Esophagus (tissue), 2 donors: ENCODE data around the gene NUTM2E. TPM values are rescaled to one million over a fixed set of nuclear protein-coding genes. Genes with fewer than 3 reads are reported as not detected.
"Not testable (repeated sequence)": the region's sequence is repeated elsewhere in the genome, so short reads cannot be mapped to it uniquely, and the experiment has no call there.

Experiments used
- H3K27ac ChIP-seq, 2 donors: one replicate each; pipeline ENCODE4 v1.5.1; 2013; ENCODE audit warnings: low read depth in 2 of 2, mild to moderate bottlenecking in 2 of 2, inconsistent platforms in 1 of 2, low read length in 1 of 2, moderate library complexity in 1 of 2
- H3K27me3 ChIP-seq, 2 donors: one replicate each; pipeline ENCODE4 v1.6.1; 2013; ENCODE audit warnings: low read length in 2 of 2, control low read depth in 1 of 2, mild to moderate bottlenecking in 1 of 2; ENCODE audit not compliant: insufficient read depth in 2 of 2, control insufficient read depth in 1 of 2
- H3K36me3 ChIP-seq, 2 donors: one replicate each; pipeline ENCODE4 v1.6.1; 2013; ENCODE audit warnings: low read length in 1 of 2; ENCODE audit not compliant: control insufficient read depth in 2 of 2, insufficient read depth in 2 of 2
- H3K4me1 ChIP-seq, 2 donors: one replicate each; pipeline ENCODE4 v1.6.1; 2013; ENCODE audit warnings: low read length in 1 of 2; ENCODE audit not compliant: control insufficient read depth in 2 of 2, insufficient read depth in 2 of 2
- H3K4me3 ChIP-seq, 2 donors: one replicate each; pipeline ENCODE4 v1.5.1; 2013; ENCODE audit warnings: low read length in 2 of 2, mild to moderate bottlenecking in 2 of 2, low read depth in 1 of 2, moderate library complexity in 1 of 2
- H3K9me3 ChIP-seq, 2 donors: one replicate each; pipeline ENCODE4 v1.6.1; 2013; ENCODE audit warnings: mild to moderate bottlenecking in 2 of 2, low read depth in 1 of 2, low read length in 1 of 2, moderate library complexity in 1 of 2; ENCODE audit not compliant: control insufficient read depth in 2 of 2, insufficient read depth in 1 of 2
- WGBS, 2 donors: extraction: QIAGEN DNeasy Blood & Tissue Kit; methylation state at CpG; one replicate each; pipeline ENCODE4 v1.1.7; 2013; 5-methylcytosine and 5-hydroxymethylcytosine counted together
- polyA plus RNA-seq, 2 donors: library from polyadenylated mRNA; stranded (reverse); fragments of 200-250 nt; gene quantifications; one replicate each; pipeline ENCODE4 v1.2.3, GENCODE V29; 2013
- donor health status: healthy with polysubstance abuse.
- donor health status: Bipolar disorder and iron deficiency.

NUTM2E gene
- polyA plus RNA-seq, 2 donors = 0.13 TPM; not detected in 1

DNA sequence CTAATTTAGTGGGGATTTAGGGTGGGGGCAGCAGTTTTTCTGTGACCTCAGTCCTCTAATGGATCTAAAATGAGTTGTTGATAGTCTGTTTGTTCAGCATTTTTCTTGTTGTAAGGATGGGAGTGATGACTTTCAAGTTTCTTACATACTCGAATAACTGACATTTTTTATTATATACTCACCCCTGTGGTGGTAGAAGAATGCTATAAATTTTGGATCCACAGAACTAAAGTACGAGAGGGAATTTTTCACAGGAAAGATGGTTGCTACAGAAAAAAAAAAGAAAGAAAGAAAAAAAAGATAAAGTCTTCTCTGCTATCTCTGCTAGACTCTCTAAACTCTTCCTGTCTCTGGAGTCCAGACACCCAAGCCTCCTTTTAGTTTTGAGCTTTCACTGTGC lies 20.7 kb upstream of the NUTM2E start:
- WGBS, 2 donors = 88 to 92% methylated on average over 2 of the region's 2 CpGs
- not testable (repeated sequence) for H3K27me3 ChIP-seq

DNA sequence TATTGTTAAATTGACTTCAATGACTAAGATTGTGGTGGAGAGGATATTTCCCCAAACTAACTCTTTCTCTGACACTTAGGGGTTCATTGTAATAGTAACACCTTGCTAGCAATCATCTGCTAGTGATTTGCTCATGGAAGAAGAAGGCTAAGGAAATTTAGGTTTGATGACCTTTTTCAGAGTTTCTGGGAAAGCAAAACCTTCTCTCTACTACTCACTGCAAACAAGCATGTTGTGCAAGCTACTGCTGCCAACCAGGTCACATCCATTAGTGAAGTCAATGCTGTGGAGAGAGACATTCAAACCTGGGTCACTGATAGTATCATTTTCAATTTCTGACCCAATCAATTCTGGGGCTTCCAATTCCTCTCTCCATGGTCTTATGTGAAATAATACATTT lies 14.6 kb upstream of the NUTM2E start:
- H3K4me3 ChIP-seq, H3K27ac ChIP-seq, H3K9me3 ChIP-seq, H3K36me3 ChIP-seq, H3K4me1 ChIP-seq, H3K27me3 ChIP-seq: not testable (repeated sequence)

More for the DNA sequence above, 20.7 kb upstream of the NUTM2E start:
- H3K36me3 ChIP-seq, H3K27ac ChIP-seq, H3K9me3 ChIP-seq, H3K4me1 ChIP-seq, H3K4me3 ChIP-seq: not testable (repeated sequence)

DNA sequence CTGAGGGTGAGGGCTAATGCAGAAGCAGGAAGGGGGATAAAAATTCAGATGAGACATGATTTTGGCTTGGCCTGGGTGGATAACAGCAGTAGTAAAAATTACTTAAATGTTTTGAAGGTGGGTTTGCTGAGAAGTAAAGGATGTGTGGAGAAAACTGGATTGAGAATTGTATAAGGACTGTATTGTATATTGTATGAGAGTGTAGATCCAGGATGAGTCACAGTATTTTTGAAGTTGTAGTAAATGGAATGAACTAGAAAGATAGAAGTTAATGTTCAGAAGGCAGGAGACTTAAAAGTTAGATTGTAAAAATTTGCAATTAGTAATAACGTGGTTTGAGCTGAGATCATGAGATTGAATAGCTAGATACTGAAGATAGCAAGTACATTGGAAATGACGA lies 10.2 kb upstream of the NUTM2E start:
- not testable (repeated sequence) for H3K4me3 ChIP-seq, H3K27me3 ChIP-seq, H3K27ac ChIP-seq, H3K4me1 ChIP-seq, H3K36me3 ChIP-seq, H3K9me3 ChIP-seq
- 86 to 95% methylated on average over 1 to 2 of the region's 2 CpGs for WGBS, 2 donors

DNA sequence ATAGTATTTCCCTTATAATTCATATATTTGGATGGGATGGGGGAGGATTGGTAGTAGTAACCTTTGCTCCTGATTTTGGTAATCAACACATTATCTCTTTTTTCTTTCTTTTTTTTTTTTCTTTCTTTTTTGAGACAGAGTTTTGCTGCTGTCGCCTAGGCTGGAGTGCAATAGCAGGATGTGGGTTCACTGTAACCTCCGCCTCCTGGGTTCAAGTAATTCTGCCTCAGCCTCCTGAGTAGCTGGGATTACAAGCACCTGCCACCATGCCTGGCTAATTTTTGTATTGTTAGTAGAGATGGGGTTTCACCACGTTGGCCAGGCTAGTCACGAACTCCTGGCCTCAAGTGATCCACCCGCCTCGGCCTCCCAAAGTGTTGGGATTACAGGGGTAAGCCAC lies 3.2 kb upstream of the NUTM2E start:
- H3K9me3 ChIP-seq, H3K4me3 ChIP-seq, H3K27ac ChIP-seq, H3K36me3 ChIP-seq, H3K4me1 ChIP-seq, H3K27me3 ChIP-seq: not testable (repeated sequence)
- 80% methylated on average over 6 of the region's 6 CpGs for WGBS, 2 donors

DNA sequence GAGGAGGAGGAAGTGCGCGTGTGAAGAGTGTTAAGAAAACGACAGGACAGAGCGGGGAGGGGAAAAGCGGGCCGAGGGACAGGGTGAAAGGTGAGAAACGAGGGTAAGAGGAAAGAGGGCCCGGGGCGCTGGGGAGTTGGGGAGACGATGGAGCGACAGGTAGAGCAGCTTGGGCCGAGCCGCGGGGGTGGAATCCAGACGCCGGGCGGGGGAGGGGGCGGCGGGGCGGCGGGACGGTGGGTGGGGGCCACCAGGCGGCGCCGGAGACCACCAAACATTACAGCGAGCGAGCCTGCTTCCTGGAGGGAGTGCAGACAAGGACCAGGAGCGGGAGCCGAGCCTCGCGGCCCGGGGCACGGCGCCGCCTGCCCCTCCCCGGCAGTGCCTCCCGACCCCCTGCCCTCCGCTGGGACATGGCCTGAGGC lies 940 bp upstream of the NUTM2E start:
- not testable (repeated sequence) for H3K4me1 ChIP-seq, H3K36me3 ChIP-seq, H3K9me3 ChIP-seq, H3K27me3 ChIP-seq
- Histone ChIP-seq H3K27ac (peak overlapping the region in 1 of 2 donors; percentile 73), H3K4me3 (peak overlapping the region; percentile 60 to 65)
- WGBS, 2 donors = 1% methylated on average over 27 of the region's 38 CpGs; no CpG with 5 or more reads in 1 of the 2 donors

DNA sequence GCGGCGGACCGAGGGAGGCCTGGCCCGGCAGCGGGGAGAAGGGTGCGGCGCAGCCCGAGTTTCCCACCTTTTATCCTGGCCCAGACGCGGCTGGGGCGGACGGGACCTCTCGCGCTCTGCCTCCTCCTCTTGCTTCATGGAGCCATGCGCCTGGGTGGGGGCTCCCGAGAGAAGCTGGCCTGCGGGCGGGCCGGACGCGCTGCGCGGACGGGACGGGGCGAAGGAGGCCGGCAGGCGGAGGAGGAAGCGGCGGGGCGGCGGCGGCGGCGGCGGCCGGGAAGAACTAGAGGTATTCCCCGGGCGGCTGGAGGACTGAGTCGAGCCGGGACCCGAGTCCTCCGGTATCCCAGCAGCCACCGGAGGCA lies 426 bp upstream of the NUTM2E start:
- 1% methylated on average over 42 of the region's 44 CpGs; no CpG with 5 or more reads in 1 of the 2 donors for WGBS, 2 donors
- H3K9me3 ChIP-seq, H3K4me1 ChIP-seq, H3K36me3 ChIP-seq, H3K27me3 ChIP-seq: not testable (repeated sequence)
- peak overlapping the region; percentile 73 to 87 for H3K27ac ChIP-seq
- H3K4me3 ChIP-seq = peak overlapping the region; percentile 60 to 65

DNA sequence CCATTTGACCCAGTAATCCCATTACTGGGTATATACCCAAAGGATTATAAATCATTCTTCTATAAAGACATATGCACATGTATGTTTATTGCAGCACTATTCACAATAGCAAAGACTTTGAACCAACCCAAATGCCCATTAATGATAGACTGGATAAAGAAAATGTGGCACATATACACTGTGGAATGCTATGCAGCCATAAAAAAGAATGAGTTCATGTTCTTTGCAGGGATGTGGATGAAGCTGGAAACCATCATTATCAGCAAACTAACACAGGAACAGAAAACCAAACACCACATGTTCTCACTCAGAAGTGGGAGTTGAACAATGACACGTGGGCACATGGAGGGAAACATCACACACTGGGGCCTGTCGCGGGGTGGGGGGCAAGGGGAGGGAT lies 7.3 kb downstream of the NUTM2E start:
- not testable (repeated sequence) for H3K9me3 ChIP-seq, H3K27me3 ChIP-seq, H3K36me3 ChIP-seq, H3K27ac ChIP-seq, H3K4me1 ChIP-seq, H3K4me3 ChIP-seq
- 70 to 81% methylated on average over 3 of the region's 3 CpGs for WGBS, 2 donors

DNA sequence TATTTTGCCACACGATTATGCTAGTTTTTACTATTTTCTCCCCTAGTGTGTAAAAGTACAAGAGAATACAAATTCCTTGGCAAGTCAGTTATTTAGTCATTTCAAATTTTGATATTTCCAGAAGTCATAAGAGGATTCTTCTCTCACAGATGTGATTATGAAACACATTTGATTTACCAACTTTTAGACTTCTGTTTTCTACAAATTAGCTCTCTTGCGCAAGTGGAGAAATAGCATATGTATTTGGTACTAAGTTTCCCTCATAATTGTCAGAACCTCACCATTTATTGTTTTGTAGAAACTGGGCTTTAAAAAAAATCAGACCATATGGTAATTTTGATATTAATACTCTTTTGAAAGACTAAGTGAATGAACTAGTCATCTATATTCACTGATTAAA lies 9.4 kb downstream of the NUTM2E start:
- 100% methylated on average over 1 of the region's 2 CpGs for WGBS, 2 donors
- not testable (repeated sequence) for H3K4me1 ChIP-seq, H3K27me3 ChIP-seq, H3K9me3 ChIP-seq, H3K36me3 ChIP-seq, H3K4me3 ChIP-seq, H3K27ac ChIP-seq

DNA sequence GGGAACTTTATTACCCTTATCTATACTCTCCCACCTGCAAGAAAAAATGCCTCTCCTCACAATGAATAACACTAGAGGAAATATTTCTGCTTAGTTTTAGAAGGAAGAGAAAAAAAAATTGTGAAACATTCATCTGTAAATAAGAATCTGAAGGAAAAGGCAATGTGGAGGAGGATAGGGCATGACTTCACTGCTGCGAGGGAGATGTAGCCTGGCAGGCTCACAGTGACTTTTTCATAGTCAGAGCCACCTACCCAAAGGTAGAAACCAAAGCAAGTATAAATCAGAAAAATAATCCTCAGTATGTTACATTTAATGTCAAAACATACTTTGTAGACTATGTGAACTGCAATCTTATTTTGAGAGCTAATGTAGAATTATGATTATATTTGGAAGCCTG lies 10.4 kb downstream of the NUTM2E start:
- 68 to 85% methylated on average over 1 of the region's 1 CpG for WGBS, 2 donors
- H3K27ac ChIP-seq = not testable (repeated sequence)

DNA sequence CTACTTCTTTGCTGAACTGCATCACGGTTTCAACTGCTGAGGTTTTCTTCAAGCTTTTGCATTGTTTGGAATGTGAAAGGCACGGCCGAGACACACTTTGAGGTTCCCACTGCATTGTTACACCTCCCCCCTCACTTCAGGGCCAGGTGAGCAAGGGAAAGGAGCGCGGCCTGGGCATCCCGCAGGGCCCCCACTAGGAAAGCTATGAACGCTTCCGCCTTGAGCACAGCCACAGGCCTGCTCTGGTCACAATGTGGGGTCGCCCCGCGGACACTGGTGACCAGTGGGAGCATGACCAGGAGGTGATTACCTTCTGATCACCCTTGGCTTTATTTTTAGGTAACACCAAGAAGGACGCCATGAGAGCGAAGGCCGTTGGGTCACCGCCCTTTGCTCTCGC lies 11.9 kb downstream of the NUTM2E start:
- H3K4me1 ChIP-seq, H3K9me3 ChIP-seq, H3K36me3 ChIP-seq, H3K27me3 ChIP-seq, H3K27ac ChIP-seq, H3K4me3 ChIP-seq: not testable (repeated sequence)
- WGBS, 2 donors = 80 to 87% methylated on average over 9 to 10 of the region's 16 CpGs

More for the DNA sequence above, 10.4 kb downstream of the NUTM2E start:
- H3K4me1 ChIP-seq, H3K9me3 ChIP-seq, H3K27me3 ChIP-seq, H3K36me3 ChIP-seq, H3K4me3 ChIP-seq: not testable (repeated sequence)
